HG02938 (cell line): ENCODE measurements around the gene PCSK1.
"Not testable (repeated sequence)": the region's sequence is repeated elsewhere in the genome, so short reads cannot be mapped to it uniquely, and the experiment has no call there.

ENCODE experiments used
- ATAC-seq: cut with Tn5 transposase; IDR thresholded peaks from one replicate; pipeline ENCODE4 v1.9.1; 2021; ENCODE audit warnings: mild to moderate bottlenecking, moderate library complexity; ENCODE audit not compliant: unreplicated experiment

PCSK1 gene

DNA sequence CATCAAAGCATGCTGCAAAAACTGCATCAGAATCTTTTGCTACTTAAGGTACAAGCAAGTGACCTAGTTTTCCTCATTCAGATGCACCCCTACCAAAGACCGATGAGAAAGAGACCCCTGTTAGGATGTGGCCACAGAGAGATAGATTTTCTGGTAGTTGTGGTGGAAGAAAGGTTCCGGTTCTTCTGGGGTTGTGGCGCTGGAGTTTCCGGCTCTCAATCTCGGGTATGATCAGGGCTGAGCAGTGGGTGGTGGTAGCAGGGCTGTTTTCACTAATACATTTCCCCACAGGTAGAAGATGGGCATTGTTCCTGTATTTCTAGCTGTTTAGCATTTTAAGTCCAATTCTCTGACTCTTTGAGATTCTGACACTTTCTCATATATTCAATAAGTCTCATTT lies 58.4 kb downstream of the PCSK1 start:
- no peak for ATAC-seq

- ATAC-seq = no peak
These were observed 59.7 kb downstream of the PCSK1 start for GRCh38 chr5:96373381-96373733.

DNA sequence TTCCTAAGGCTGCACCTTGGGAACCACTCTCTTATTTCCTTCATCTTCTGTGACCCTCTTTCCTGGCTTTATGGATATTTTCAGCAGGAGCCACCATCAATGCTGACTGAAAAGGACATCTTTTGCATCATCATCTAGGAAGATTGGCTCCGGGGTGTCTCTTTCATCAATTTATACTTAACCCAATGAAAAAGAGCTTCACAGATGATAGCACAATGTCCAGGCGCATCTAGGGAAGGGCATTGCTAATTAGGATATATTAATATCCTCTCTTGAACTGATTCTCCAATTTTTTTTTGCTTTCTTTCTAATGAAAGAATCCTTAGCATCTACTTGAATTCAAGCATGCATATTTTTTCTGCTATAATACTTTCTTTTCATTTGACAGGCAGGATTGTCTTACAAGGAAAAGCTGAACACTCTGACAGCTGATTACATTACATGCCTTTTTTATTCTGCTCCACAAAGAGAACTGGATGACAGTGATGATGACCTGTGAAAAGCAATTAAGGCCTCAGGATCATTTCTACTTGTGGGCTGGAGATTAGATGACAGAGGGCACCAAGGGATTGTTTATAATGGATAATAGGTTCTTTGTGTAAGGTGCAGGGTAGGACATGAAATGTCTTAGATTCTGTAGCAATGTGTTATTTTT lies 60.2 kb downstream of the PCSK1 start:
- no peak for ATAC-seq

DNA sequence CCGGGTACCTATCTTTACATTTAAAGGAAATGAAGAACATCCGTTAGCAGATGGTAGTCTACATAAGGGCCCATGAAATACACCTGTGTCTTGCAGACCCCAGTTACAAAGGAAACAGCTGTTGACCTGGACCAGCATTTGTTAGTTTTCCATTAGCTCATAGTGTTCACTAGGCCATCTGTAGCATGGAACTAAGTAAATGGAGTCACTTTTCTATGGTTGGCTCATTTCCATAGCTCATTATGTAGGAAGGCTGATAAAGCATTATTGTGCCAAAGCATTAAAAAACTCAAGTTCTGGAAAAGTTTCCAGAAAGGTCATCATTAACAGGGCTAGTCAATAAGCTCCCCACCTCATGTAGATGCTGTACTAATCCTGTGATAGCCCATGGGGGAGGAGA lies 62.1 kb downstream of the PCSK1 start:
- no peak for ATAC-seq

GRCh38 chr5:96367337-96367736 lies 65.7 kb downstream of the PCSK1 start:
- ATAC-seq = not testable (repeated sequence)

DNA sequence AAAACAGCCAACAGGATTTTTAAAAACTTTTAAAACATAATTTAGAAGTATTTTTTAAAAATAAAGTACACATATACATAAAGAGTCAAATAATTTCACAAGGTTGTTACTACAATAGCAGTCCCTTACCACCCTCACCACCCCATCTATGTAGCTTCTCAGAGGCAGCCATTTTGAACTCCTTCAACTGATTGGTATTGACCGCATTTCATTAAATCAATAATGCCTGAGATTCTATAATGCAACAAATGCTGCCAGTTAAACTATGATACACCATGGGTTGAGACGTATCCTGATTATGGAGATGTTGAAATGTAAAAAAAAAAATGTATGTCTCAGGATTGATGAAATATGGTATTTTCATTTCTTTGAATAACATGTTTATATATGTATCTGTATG lies 78.8 kb downstream of the PCSK1 start:
- ATAC-seq = no peak

DNA sequence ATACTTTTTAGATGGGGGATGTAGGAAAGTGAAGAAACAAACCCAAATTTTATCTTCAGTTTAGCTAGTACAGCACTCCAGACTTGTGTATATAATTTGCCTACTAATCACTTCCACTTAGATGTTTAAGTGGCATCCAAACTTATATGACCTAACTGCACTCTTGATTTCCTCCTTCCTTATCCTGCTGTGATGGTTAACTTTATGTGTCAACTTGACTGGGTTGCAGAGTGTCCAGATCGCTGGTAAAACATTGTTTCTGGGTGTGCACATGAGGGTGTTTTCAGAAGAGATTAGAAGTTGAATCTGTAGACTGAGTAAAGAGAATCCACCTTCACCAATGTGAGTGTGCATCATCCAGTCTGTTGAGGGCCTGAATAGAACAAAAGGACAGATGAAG lies 79.8 kb downstream of the PCSK1 start:
- ATAC-seq = no peak

GRCh38 chr5:96350678-96351077 lies 82.4 kb downstream of the PCSK1 start:
- no peak for ATAC-seq

GRCh38 chr5:96348536-96348935 lies 84.5 kb downstream of the PCSK1 start:
- ATAC-seq = no peak

- no peak for ATAC-seq
These were observed 85.4 kb downstream of the PCSK1 start for GRCh38 chr5:96347502-96348292.

GRCh38 chr5:96344678-96345577 lies 88.1 kb downstream of the PCSK1 start:
- peak; percentile 95 for ATAC-seq

GRCh38 chr5:96343094-96343493 lies 90.0 kb downstream of the PCSK1 start:
- no peak for ATAC-seq

DNA sequence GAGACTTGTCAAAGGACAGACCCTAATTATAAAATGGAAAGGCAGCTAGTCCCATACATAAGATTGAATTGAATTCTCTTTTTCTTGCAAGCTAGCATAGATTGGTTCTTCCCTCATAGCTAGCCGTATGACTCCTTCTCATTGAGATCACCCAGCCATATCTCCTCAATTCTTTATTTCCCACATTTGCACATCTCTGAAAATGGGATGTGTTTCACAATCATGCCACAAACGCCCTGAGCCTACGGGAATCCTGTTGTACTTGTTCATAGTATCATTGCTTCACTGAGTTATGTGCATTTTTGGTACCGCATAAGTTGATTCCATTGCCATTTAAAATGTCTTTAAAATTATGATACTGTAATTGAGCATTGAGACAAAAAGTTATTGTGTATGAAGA lies 90.5 kb downstream of the PCSK1 start:
- ATAC-seq = no peak
